Fibroblast of villous mesenchyme (primary cell): Measurements from ENCODE around the gene SMIM15. TPM values are rescaled to one million over a fixed set of nuclear protein-coding genes. Genes with fewer than 3 reads are reported as not detected.

Source experiments
- DNase-seq: peaks from one replicate; pipeline ENCODE4 v3.0.0-alpha.2; 2010; ENCODE audit warnings: low read depth
- H3K4me3 ChIP-seq: 2 replicates; pipeline ENCODE4 v1.5.1; 2011; ENCODE audit warnings: low read depth, mild to moderate bottlenecking, low read length
- CTCF ChIP-seq: IDR thresholded peaks from 2 replicates; pipeline ENCODE4 v1.5.1; 2012; ENCODE audit warnings: low read depth, mild to moderate bottlenecking, low read length; ENCODE audit not compliant: insufficient read depth
- total RNA-seq: library from RNA; depleted of rRNA; stranded (reverse); fragments of >200 nt; gene quantifications from 2 replicates; pipeline ENCODE4 v1.2.3, GENCODE V29; 2012

The SMIM15 gene
- total RNA-seq, 1 donor, result 39.3 TPM

DNA sequence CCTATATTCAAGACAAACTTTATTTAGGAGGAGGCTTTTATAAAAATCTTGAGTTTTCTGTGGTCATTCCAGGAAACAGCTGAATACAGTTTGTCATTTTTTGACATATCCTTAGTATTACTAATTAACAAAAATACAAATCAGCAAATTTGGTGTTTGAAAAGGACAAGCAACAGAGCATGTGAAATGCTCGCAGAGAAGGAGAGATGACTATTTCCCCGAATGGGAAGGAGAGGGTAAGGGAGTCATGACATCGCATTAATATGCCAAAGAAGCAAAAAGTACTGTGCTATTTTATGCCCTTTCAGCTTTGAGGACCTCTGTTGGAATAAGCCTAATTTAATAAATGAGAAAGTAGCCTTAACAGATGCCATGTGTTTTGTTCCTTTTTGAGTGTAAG, 1.8 kb downstream of the SMIM15 start:
- H3K4me3 ChIP-seq, result peak overlapping the region; percentile 84
- no peak for TF ChIP-seq CTCF
- no peak for DNase-seq

DNA sequence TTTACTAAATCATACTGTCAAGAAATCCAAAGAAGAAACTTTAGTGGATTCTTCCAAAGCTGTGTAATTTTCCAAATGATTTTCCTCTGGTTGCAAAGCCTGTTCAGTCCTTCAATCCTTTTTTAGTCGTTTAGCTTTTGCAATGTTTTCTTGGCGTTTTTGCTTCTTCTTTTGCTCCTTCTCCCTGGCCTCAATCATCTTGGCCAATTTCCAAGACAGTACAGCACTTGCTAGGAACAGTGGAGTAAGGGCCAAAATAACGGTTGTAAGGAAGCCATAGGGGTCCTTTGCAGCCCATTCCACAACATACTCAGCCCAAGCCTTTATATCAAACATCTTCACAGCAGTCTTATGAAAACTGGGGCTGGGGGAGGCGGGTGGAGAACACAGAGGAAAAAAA, 2.4 kb downstream of the SMIM15 start:
- TF ChIP-seq CTCF, result no peak
- no peak overlapping the region for H3K4me3 ChIP-seq
- DNase-seq, result no peak

- H3K4me3 ChIP-seq, result no peak overlapping the region
- DNase-seq, result no peak
- TF ChIP-seq CTCF, result no peak
Measured at GRCh38 chr5:61159070-61159469, 3.2 kb downstream of the SMIM15 start.

DNA sequence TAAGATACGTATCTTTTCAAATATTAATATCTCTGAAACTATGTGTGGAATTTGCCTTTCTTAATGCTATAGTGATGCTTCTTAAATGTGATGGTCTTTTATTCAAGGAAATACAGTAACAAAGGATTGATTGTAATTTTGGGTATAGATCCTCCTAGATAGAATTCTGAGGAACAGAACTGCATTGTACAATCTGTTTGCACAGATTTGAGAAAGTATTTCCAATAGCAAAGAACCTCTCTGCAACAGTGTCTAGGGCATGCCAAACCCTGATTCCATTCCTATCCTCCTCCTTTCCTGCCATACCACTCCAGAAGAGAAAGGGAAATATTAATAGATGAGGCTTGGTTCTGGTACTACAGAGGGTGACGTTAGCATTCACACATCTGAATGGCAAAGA, 10.4 kb downstream of the SMIM15 start:
- no peak for DNase-seq
- TF ChIP-seq CTCF, result no peak
- no peak overlapping the region for H3K4me3 ChIP-seq

DNA sequence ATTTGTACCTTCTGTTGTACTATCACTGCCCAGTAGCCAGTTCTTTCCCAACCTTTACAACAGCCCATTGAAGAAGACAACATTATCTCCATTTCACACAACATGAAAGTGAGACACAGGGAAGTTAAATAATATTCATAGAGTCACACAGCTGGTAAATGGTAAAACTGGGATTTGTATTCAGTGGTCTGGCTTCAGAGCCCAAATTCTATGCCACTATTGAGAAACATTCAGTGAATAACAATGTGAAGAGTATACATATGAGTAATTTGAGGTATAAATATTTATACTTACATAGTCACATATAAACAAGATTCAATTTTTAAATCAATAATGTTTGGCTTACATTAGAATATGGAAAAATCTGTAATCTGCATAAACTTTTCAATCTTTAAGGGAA, 13.8 kb downstream of the SMIM15 start:
- TF ChIP-seq CTCF, result no peak
- DNase-seq, result peak; percentile 12

GRCh38 chr5:61142811-61143210, 19.5 kb downstream of the SMIM15 start:
- no peak for DNase-seq
- TF ChIP-seq CTCF, result no peak
- no peak overlapping the region for H3K4me3 ChIP-seq

More for the DNA sequence above, 13.8 kb downstream of the SMIM15 start:
- no peak overlapping the region for H3K4me3 ChIP-seq

DNA sequence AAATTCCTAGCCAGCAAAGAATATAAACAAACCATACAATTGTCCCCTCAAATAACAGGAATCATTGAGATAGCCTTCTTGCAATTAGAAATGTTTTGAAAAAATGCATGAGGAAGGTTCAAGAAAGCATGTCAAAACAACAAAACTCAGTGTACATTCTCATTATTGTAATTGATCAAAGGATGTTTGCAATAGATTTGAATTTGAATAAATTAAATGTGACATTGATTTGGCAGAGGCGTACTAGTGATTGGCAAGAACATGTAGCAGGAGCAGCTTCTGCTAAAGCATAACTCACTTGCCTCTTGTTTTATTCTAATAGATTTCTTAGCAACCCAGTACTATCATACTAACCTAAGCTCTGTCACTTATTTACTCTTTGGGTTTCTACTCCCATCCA, 19.9 kb downstream of the SMIM15 start:
- no peak for TF ChIP-seq CTCF
- DNase-seq, result no peak
- no peak overlapping the region for H3K4me3 ChIP-seq
